CD4-positive, alpha-beta T cell (primary cell): ENCODE results near the gene CAMK2B. TPM values are rescaled to one million over a fixed set of nuclear protein-coding genes. Genes with fewer than 3 reads are reported as not detected.

Source experiments
- ATAC-seq: fragments of 200-7000 bp; cut with Tn5 transposase; one replicate; pipeline ENCODE4 v1.10.0; 2022; ENCODE audit warnings: mild to moderate bottlenecking; ENCODE audit not compliant: poor library complexity
- CTCF ChIA-PET: fragments of 350-600 bp; sonication (Branson Sonifier 250); formaldehyde crosslinking; loops from one replicate; lab custom pipeline; 2021; ENCODE audit warnings: antibody characterized with exemption, inconsistent platforms; lab: Charles Lee
- POLR2A ChIA-PET: fragments of 350-600 bp; sonication (Branson Sonifier 250); formaldehyde crosslinking; loops from one replicate; lab custom pipeline; 2021; ENCODE audit warnings: antibody characterized with exemption, inconsistent platforms; lab: Charles Lee
- DNase-seq, 14 experiments: peaks; one replicate each; pipeline ENCODE4 v3.0.0-alpha.2; 2013 to 2020; ENCODE audit warnings: mixed read lengths in 2 of 14
- H3K27ac ChIP-seq, 2 donors: one replicate each; pipeline versions ENCODE4 v1.5.1 to v1.7.0; 2013; ENCODE audit warnings: low read length in 2 of 2, low read depth in 1 of 2, mild to moderate bottlenecking in 1 of 2
- H3K27me3 ChIP-seq, 2 experiments: 1 replicate in 1 of 2; 2 replicates in 1 of 2; pipeline versions ENCODE4 v1.6.1 to v1.7.0; 2013; ENCODE audit warnings: low read length in 2 of 2, control low read depth in 1 of 2, mild to moderate bottlenecking in 1 of 2, moderate library complexity in 1 of 2; ENCODE audit not compliant: insufficient read depth in 2 of 2, control insufficient read depth in 1 of 2
- H3K36me3 ChIP-seq: one replicate; pipeline ENCODE4 v1.6.1; 2013; ENCODE audit warnings: low read length, control low read depth; ENCODE audit not compliant: insufficient read depth
- H3K4me1 ChIP-seq: one replicate; pipeline ENCODE4 v1.6.1; 2013; ENCODE audit warnings: low read length, control low read depth; ENCODE audit not compliant: insufficient read depth
- H3K4me3 ChIP-seq: one replicate; pipeline ENCODE4 v1.5.1; 2013; ENCODE audit warnings: mild to moderate bottlenecking, low read length, moderate library complexity
- H3K9me3 ChIP-seq, 2 experiments: 1 replicate in 1 of 2; 2 replicates in 1 of 2; pipeline versions ENCODE4 v1.6.1 to v1.7.0; 2013; ENCODE audit warnings: low read length in 2 of 2, mild to moderate bottlenecking in 2 of 2, control low read depth in 1 of 2, moderate library complexity in 1 of 2; ENCODE audit not compliant: control insufficient read depth in 1 of 2, insufficient read depth in 1 of 2
- H3K27ac Mint-ChIP-seq: one replicate; pipeline ENCODE4 v1.8.0; 2020; ENCODE audit warnings: mixed read lengths
- H3K27me3 Mint-ChIP-seq: one replicate; pipeline ENCODE4 v1.8.0; 2021; ENCODE audit warnings: mixed read lengths
- H3K36me3 Mint-ChIP-seq: one replicate; pipeline ENCODE4 v1.8.0; 2021; ENCODE audit warnings: low read depth, mixed read lengths
- H3K4me1 Mint-ChIP-seq: one replicate; pipeline ENCODE4 v1.8.0; 2021; ENCODE audit warnings: low read depth, mixed read lengths
- H3K4me3 Mint-ChIP-seq: one replicate; pipeline ENCODE4 v1.8.0; 2020; ENCODE audit warnings: mild to moderate bottlenecking, mixed read lengths
- H3K9me3 Mint-ChIP-seq: one replicate; pipeline ENCODE4 v1.8.0; 2020; ENCODE audit warnings: mixed read lengths
- intact Hi-C, 2 experiments: fragments of 100-400 bp; cut with DNase I in 1 of 2; cut with micrococcal nuclease in 1 of 2; formaldehyde crosslinking; loops; one replicate each; pipeline versions ENCODE4 v1.15.1 to v1.9.0; 2023 to 2025; cut with DNase I, micrococcal nuclease
- total RNA-seq, 174 experiments: library from RNA in 2 of 174; stranded (reverse) in 2 of 174; gene quantifications; one replicate each; pipeline ENCODE4 v1.2.3 and lab custom pipeline; 2021 to 2026
- TF ChIP-seq, protein P1 (sequence below): fragments of 200-600 bp; IDR thresholded peaks from one replicate; pipeline ENCODE4 v1.8.0; 2022; ENCODE audit warnings: antibody characterized with exemption, mild to moderate bottlenecking

CAMK2B gene
- total RNA-seq, 2 experiments from 2014 or later, result not detected

DNA sequence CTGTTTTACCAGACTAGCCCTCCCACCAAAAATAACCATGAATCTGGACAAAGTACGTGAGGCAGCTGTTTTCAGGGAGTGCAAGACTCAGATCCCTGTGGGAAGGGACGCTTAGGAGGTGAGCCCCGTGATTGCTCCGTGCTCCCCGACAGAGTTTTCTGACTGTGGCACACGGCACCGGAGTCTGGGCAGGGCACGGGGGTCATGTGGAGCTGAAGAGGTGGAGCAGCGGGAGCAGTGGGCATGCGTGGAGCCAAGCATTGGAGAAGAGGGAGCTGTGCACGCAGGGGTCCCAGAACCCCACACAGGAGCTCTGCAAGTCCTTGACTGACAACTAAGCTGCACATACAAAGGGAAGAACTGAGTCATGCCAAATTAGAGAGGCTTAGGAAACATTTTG is 11.1 kb upstream of the CAMK2B start:
- H3K27ac ChIP-seq, result no peak overlapping the region
- ATAC-seq (no peak), DNase-seq (no peak)
- Mint-ChIP-seq H3K9me3 (peaks cover 7% of the 10 kb centered on the region), H3K27ac (no peak overlapping the region), H3K27me3 (peaks cover 6% of the 10 kb centered on the region), H3K4me1 (no peaks in the 10 kb centered on the region), H3K36me3 (no peaks in the 10 kb centered on the region), H3K4me3 (no peak overlapping the region)
- H3K9me3 ChIP-seq, result peaks cover 7 to 16% of the 10 kb centered on the region in 2 experiments
- ChIA-PET POLR2A (no interaction called here), CTCF (no interaction called here)
- TF ChIP-seq, protein P1, sequence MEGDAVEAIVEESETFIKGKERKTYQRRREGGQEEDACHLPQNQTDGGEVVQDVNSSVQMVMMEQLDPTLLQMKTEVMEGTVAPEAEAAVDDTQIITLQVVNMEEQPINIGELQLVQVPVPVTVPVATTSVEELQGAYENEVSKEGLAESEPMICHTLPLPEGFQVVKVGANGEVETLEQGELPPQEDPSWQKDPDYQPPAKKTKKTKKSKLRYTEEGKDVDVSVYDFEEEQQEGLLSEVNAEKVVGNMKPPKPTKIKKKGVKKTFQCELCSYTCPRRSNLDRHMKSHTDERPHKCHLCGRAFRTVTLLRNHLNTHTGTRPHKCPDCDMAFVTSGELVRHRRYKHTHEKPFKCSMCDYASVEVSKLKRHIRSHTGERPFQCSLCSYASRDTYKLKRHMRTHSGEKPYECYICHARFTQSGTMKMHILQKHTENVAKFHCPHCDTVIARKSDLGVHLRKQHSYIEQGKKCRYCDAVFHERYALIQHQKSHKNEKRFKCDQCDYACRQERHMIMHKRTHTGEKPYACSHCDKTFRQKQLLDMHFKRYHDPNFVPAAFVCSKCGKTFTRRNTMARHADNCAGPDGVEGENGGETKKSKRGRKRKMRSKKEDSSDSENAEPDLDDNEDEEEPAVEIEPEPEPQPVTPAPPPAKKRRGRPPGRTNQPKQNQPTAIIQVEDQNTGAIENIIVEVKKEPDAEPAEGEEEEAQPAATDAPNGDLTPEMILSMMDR, result no peak
- intact Hi-C loops, result no loop called here
- H3K4me3 ChIP-seq, result no peak overlapping the region
- H3K27me3 ChIP-seq, result peaks cover 0 to 3% of the 10 kb centered on the region in 2 experiments
- no peaks in the 10 kb centered on the region for H3K4me1 ChIP-seq
- H3K36me3 ChIP-seq, result no peaks in the 10 kb centered on the region

DNA sequence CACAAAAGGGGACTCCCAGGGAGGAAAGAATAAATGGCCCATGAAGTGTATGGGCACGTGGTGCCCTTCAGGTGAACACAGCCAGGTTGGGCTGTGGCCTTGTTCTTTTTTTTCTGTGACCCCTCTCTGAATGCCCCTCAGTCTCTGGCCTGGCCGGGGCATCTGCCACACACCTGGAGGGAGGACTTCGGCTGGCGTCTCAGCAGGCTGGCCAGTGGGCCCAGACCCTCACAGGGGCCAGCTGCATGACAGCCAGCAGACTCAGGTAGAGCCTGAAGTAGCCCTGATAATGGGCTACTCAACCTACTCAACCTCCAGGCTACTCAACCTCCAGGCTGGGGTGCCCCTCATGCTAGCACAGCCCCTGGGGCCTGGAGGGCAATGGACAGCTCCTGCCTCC is 9.8 kb upstream of the CAMK2B start:
- TF ChIP-seq, protein P1, result no peak
- peaks cover 6% of the 10 kb centered on the region for H3K27me3 Mint-ChIP-seq
- Histone ChIP-seq H3K4me3 (no peak overlapping the region), H3K9me3 (peaks cover 7 to 16% of the 10 kb centered on the region in 2 experiments), H3K4me1 (no peaks in the 10 kb centered on the region), H3K27me3 (peaks cover 0 to 3% of the 10 kb centered on the region in 2 experiments), H3K36me3 (no peaks in the 10 kb centered on the region), H3K27ac (no peak overlapping the region)
- DNase-seq (no peak), ATAC-seq (no peak)
- H3K4me1 Mint-ChIP-seq, result no peaks in the 10 kb centered on the region
- H3K9me3 Mint-ChIP-seq, result peaks cover 7% of the 10 kb centered on the region
- POLR2A ChIA-PET, result no interaction called here
- H3K27ac Mint-ChIP-seq, result no peak overlapping the region
- intact Hi-C loops, result no loop called here
- no peak overlapping the region for H3K4me3 Mint-ChIP-seq
- H3K36me3 Mint-ChIP-seq, result no peaks in the 10 kb centered on the region
- CTCF ChIA-PET, result no interaction called here

- Mint-ChIP-seq H3K36me3 (no peaks in the 10 kb centered on the region), H3K27ac (no peak overlapping the region), H3K9me3 (peaks cover 7% of the 10 kb centered on the region), H3K4me1 (no peaks in the 10 kb centered on the region), H3K27me3 (peaks cover 6% of the 10 kb centered on the region), H3K4me3 (no peak overlapping the region)
- H3K27ac ChIP-seq, result no peak overlapping the region
- TF ChIP-seq, protein P1, result no peak
- peaks cover 7 to 16% of the 10 kb centered on the region in 2 experiments for H3K9me3 ChIP-seq
- ATAC-seq (no peak), DNase-seq (no peak)
- intact Hi-C loops, result no loop called here
- ChIA-PET POLR2A (no interaction called here), CTCF (no interaction called here)
- H3K4me1 ChIP-seq, result no peaks in the 10 kb centered on the region
- no peak overlapping the region for H3K4me3 ChIP-seq
- peaks cover 0 to 3% of the 10 kb centered on the region in 2 experiments for H3K27me3 ChIP-seq
- no peaks in the 10 kb centered on the region for H3K36me3 ChIP-seq
Measured at GRCh38 chr7:44334734-44335097, 9.3 kb upstream of the CAMK2B start.
